ENCODE data around the gene KRTAP5-1.
A peak's percentile ranks its signal among the peaks of the same experiment; 100 is the strongest.

GRCh38 chr11:1546536-1547466, 38.3 kb downstream of the KRTAP5-1 start:
- no peak for TF ChIP-seq ESRRA (IDR thresholded peaks at IDR 0.05; ENCODE audit: borderline replicate concordance, low read length)
- TF ChIP-seq MAX (IDR thresholded peaks at IDR 0.05) = 0 out of 2 replicates have a peak, but pooled peaks have one; percentile 46

Measured in A549 (cell line).